Stimulated activated CD4-positive, alpha-beta T cell treated with anti-CD3 and anti-CD28 coated beads, Interleukin-1b, Interleukin-23, amount 100 ng/mL, for 4 hours (primary cell): Measurements from ENCODE around the gene RTL10.

Source experiments
- DNase-seq, 2 donors: peaks; one replicate each; pipeline ENCODE4 v3.0.0-alpha.2; 2020; ENCODE audit warnings: low read depth in 2 of 2

The RTL10 gene

DNA sequence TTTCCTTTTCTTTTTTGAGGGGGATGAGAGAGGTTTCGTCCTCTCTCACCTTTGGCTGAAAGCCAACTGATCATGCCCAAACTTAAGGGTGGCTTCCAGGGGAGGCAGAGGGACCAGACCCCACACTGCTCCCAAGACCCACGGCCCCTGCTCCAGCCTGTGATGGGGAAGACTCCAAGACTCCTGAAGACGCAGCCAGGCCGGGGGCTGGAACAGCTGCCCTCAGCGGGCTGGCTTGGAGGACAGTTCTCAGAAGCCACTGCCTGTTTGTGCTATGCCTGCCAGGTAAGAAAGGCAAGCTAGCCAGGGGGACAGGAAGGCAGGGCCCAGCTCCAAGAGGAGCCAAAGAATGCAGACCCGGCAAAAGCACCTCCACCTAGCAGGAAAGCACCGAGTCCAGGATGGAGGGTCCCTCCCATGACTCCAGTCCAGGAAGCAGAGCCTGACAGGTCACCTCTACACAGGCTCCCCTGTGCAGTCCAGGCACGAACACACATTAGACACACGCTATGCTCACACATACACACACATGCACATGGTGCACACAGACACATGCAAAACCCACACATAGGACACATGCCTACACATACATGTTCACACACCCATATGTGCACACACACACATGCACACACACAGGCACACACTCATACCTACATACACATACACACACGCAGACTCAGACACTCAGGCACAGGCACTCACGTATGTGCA is 31.3 kb downstream of the RTL10 start:
- DNase-seq, result no peak

GRCh38 chr22:19822301-19823117 is 32.2 kb downstream of the RTL10 start:
- no peak for DNase-seq

DNA sequence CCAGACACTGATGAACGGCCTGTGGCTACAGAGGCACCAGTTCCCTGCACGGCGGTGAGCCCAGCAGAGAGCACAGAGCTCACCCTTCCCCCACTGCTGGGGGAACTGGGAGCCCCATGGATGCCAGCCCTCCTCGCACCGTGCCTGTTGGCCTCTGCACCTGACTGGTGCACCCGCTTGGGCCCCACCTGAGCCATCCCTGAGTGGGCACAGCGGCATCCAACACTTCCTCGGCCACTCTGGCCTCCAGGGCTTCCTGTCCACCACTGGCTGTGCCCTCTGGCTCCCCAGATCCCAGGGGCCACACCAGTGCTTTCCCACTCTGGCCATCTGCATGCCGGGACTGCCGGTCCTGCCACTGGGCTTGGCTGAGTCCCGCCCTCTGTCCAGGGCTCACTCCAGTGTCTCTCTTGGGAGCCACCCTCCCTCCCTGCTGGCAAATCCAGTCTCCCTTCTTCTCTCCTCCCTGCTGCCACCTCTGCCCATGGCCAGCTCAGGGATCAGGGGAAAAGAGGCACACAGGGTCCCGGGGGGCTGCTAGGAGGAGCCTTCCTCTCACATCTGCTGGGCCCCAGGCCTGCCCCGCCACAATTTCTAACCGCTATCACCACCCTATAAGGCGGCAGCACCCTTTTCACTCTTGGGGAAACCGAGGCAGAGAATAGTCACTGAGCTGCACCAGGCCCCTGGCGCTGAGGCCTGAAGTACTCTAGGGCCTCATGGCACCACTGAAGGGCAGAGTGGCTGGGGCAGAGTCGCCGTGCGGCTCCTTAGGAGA is 33.0 kb downstream of the RTL10 start:
- no peak for DNase-seq

GRCh38 chr22:19820880-19821522 is 33.7 kb downstream of the RTL10 start:
- DNase-seq, result no peak

- no peak for DNase-seq
Observed at GRCh38 chr22:19819911-19820879, 34.5 kb downstream of the RTL10 start.

GRCh38 chr22:19819208-19819910 is 35.3 kb downstream of the RTL10 start:
- DNase-seq, result no peak

DNA sequence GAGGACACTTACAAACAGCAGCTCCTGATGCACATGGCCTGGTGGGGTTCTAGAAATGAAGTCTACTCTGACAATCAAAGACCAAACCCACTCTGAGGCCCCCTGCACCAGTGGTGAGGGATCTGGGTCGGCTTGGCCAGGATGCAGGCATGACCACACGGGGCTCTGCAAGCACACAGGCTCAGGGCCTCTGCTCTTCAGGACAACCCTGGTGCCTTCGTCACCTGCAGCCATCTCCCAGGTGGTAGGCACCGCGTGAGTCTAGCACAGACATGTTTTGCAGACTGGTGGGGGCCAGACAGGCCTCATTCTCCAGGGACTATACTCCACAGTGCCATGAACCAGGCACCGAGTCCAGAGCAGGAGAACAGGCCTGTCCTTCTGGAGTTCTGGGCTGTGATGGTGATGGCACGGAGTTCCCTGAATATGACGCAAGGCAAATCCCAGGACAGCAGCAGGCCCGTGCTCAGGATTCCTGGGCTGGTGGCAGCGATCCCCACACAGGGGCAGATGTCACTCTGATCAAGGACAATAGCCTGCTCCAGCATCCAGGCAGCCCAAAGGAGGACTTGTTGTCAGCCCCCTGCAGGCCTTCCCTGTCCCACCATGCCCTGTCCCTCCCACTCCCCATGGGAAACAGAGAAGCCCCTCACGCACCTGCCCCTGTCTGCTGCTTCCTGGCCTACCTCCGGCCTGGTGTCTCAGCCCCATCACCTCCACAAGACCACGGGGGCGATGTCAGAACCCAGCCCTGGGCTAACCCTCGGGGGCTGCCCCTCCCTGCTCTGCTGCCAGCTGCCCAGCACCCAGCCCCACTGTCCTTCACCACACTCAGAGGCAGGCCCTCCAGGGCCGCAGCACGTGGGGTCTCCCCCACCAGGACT is 36.1 kb downstream of the RTL10 start:
- DNase-seq, result no peak

GRCh38 chr22:19816372-19817119 is 38.1 kb downstream of the RTL10 start:
- no peak for DNase-seq

DNA sequence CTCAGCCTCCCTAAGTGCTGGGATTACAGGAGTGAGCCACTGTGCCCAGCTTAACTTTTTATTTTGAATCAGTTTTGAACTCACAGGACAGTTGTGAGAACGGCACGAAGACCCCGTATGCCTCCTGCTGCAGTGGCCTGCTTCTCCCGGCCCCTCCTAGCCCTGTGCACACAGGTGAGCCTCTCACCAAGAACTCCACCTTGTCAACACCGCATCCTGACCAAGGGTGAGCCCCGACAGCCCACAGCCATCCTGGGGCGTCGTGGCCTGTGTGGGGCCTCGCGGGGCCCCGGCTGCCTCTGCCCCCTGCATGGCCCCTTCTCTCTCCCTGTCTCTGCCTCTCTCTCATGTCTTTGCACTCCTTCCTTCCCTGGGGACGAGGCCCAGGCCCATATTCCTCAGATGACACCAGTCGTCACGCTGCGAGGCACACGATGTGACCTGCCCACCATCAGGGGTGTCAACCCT is 38.8 kb downstream of the RTL10 start:
- DNase-seq, result no peak

- DNase-seq, result no peak
Observed at GRCh38 chr22:19815093-19815822, 39.4 kb downstream of the RTL10 start.

GRCh38 chr22:19814428-19814827 is 40.2 kb downstream of the RTL10 start:
- DNase-seq, result no peak

DNA sequence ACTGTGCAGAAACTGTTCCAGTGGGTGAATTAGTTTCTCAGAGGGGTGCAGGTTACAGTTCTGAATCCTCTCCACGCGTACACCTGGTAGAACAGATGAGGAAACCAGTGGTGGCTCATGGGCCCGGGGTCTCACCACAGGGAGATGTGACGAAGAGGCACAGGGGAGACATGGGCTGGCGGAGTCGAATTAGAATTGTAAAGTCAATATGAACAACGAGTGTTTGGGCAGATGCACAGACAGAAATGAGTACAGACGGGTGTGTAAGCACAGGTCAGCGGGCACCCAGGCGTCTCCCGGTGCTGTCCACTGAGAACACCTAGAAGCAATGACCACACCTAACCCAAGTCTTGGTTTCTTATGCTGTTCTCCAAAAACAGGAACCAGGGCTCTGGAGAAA is 41.8 kb downstream of the RTL10 start:
- DNase-seq, result no peak

GRCh38 chr22:19811811-19812771 is 42.6 kb downstream of the RTL10 start:
- DNase-seq, result no peak

GRCh38 chr22:19811211-19811621 is 43.5 kb downstream of the RTL10 start:
- DNase-seq, result no peak

GRCh38 chr22:19810381-19811201 is 44.1 kb downstream of the RTL10 start:
- no peak for DNase-seq
